B cell (primary cell): ENCODE measurements around the gene SASH1. TPM values are rescaled to one million over a fixed set of nuclear protein-coding genes. Genes with fewer than 3 reads are reported as not detected.

Experiments
- ATAC-seq: fragments of 200-7000 bp; cut with Tn5 transposase; one replicate; pipeline ENCODE4 v1.10.0; 2021; ENCODE audit warnings: low read depth, mild to moderate bottlenecking, moderate number of reproducible peaks, moderate library complexity
- CTCF ChIA-PET: fragments of 350-600 bp; sonication (Branson Sonifier 250); formaldehyde crosslinking; loops from one replicate; lab custom pipeline; 2021; ENCODE audit warnings: antibody characterized with exemption, inconsistent platforms; lab: Charles Lee
- POLR2A ChIA-PET: fragments of 350-600 bp; sonication (Branson Sonifier 250); formaldehyde crosslinking; loops from one replicate; lab custom pipeline; 2021; ENCODE audit warnings: antibody characterized with exemption; lab: Charles Lee
- DNase-seq: peaks from one replicate; pipeline ENCODE4 v3.0.0; 2013
- H2AFZ ChIP-seq: 2 replicates; pipeline ENCODE4 v1.6.1; 2012; ENCODE audit warnings: mild to moderate bottlenecking, low read depth, low read length; ENCODE audit not compliant: insufficient read depth, poor library complexity, severe bottlenecking
- H3K27ac ChIP-seq, 2 donors: 1 replicate in 1 of 2; 2 replicates in 1 of 2; pipeline ENCODE4 v1.5.1; 2012 to 2013; ENCODE audit warnings: low read length in 2 of 2, mild to moderate bottlenecking in 2 of 2, moderate library complexity in 1 of 2
- H3K27me3 ChIP-seq, 4 experiments: fragments of 200-600 bp in 1 of 4; sonication (generic) in 1 of 4; replicated peaks in 1 of 4; 1 replicate in 2 of 4; 2 replicates in 2 of 4; pipeline versions ENCODE4 v1.6.1 to v1.7.0; 2013 to 2016; ENCODE audit warnings: low read length in 3 of 4, mild to moderate bottlenecking in 2 of 4, mixed read lengths in 1 of 4, moderate library complexity in 1 of 4; ENCODE audit not compliant: insufficient read depth in 4 of 4, control insufficient read depth in 3 of 4; ENCODE audit errors: control extremely low read depth in 1 of 4
- H3K36me3 ChIP-seq, 2 experiments: replicated peaks in 1 of 2; 1 replicate in 1 of 2; 2 replicates in 1 of 2; pipeline versions ENCODE4 v1.6.1 to v1.7.1; 2013; ENCODE audit warnings: low read length in 1 of 2; ENCODE audit not compliant: insufficient read depth in 2 of 2, control insufficient read depth in 1 of 2; ENCODE audit errors: control extremely low read depth in 1 of 2, extremely low read depth in 1 of 2
- H3K4me1 ChIP-seq, 2 donors: fragments of 200-600 bp in 1 of 2; sonication (generic) in 1 of 2; 1 replicate in 1 of 2; 2 replicates in 1 of 2; pipeline versions ENCODE4 v1.5.1 to v1.6.1; 2013 to 2017; ENCODE audit warnings: low read length in 2 of 2; ENCODE audit not compliant: control insufficient read depth in 2 of 2, insufficient read depth in 2 of 2
- H3K4me2 ChIP-seq: replicated peaks from 2 replicates; pipeline ENCODE3; 2012; ENCODE audit warnings: mild to moderate bottlenecking, low read depth, low read length; ENCODE audit not compliant: poor library complexity, severe bottlenecking
- H3K4me3 ChIP-seq, 5 experiments: fragments of 200-600 bp in 1 of 5; sonication (generic) in 1 of 5; 1 replicate in 3 of 5; 2 replicates in 2 of 5; pipeline versions ENCODE4 v1.5.1 to v1.7.0; 2011 to 2016; ENCODE audit warnings: low read length in 4 of 5, mild to moderate bottlenecking in 4 of 5, low read depth in 2 of 5, control low read depth in 1 of 5, moderate library complexity in 1 of 5; ENCODE audit not compliant: insufficient read depth in 1 of 5; ENCODE audit errors: control extremely low read depth in 1 of 5, extremely low read depth in 1 of 5
- H3K79me2 ChIP-seq: fragments of 200-600 bp; sonication (generic); one replicate; pipeline ENCODE4 v1.6.0; 2016; ENCODE audit warnings: low read length; ENCODE audit not compliant: control insufficient read depth, insufficient read depth
- H3K9ac ChIP-seq: fragments of 200-600 bp; sonication (generic); 2 replicates; pipeline ENCODE4 v1.6.1; 2017; ENCODE audit warnings: mild to moderate bottlenecking, low read length, moderate library complexity
- H3K9me3 ChIP-seq, 3 donors: one replicate each; pipeline versions ENCODE4 v1.6.1 to v1.7.1; 2013; ENCODE audit warnings: low read length in 2 of 3; ENCODE audit not compliant: control insufficient read depth in 2 of 3, insufficient read depth in 1 of 3; ENCODE audit errors: control extremely low read depth in 1 of 3
- H4K20me1 ChIP-seq: 2 replicates; pipeline ENCODE4 v1.6.0; 2012; ENCODE audit warnings: mild to moderate bottlenecking, low read length; ENCODE audit not compliant: insufficient read depth, control insufficient read depth, poor library complexity, severe bottlenecking
- H3K27ac Mint-ChIP-seq: one replicate; pipeline ENCODE4 v1.8.0; 2021; ENCODE audit warnings: mixed read lengths
- H3K27me3 Mint-ChIP-seq: one replicate; pipeline ENCODE4 v1.8.0; 2021; ENCODE audit warnings: mixed read lengths
- H3K4me1 Mint-ChIP-seq: one replicate; pipeline ENCODE4 v1.8.0; 2021; ENCODE audit warnings: mixed read lengths
- H3K4me3 Mint-ChIP-seq: one replicate; pipeline ENCODE4 v1.8.0; 2021; ENCODE audit warnings: mixed read lengths
- H3K9me3 Mint-ChIP-seq: one replicate; pipeline ENCODE4 v1.8.0; 2022; ENCODE audit warnings: mixed read lengths; ENCODE audit not compliant: insufficient read depth
- CTCF ChIP-seq: fragments of 200-600 bp; IDR thresholded peaks from one replicate; pipeline ENCODE4 v1.8.0; 2022; ENCODE audit warnings: antibody characterized with exemption, mild to moderate bottlenecking
- EZH2 ChIP-seq: IDR thresholded peaks from 2 replicates; pipeline ENCODE4 v1.6.1; 2012; ENCODE audit warnings: borderline replicate concordance, low read depth, mild to moderate bottlenecking, moderate library complexity, low read length; ENCODE audit not compliant: insufficient read depth, poor library complexity, severe bottlenecking
- WGBS: methylation state at CpG from one replicate; pipeline ENCODE4 v1.1.5; 2013; ENCODE audit warnings: missing lambda C conversion rate; ENCODE audit not compliant: insufficient coverage; 5-methylcytosine and 5-hydroxymethylcytosine counted together
- intact Hi-C: fragments of 100-400 bp; cut with micrococcal nuclease; formaldehyde crosslinking; loops from one replicate; pipeline ENCODE4 v1.10.0; 2022
- polyA plus RNA-seq: library from polyadenylated mRNA; depleted of rRNA; stranded (reverse); fragments of >200 nt; gene quantifications from 2 replicates; pipeline ENCODE4 v1.2.3, GENCODE V29; 2012
- total RNA-seq, 2 donors: library from RNA; stranded (reverse); fragments of 120-200 nt in 1 of 2; gene quantifications; 1 replicate in 1 of 2; 2 replicates in 1 of 2; pipeline versions ENCODE4 v1.2.3 to v1.2.4, GENCODE V29; 2013 to 2022

The SASH1 gene
- total and polyA plus RNA-seq, 2 donors (not counting 1 experiment from before 2014, with no cell fraction given), result 0.01 to 0.07 TPM

DNA sequence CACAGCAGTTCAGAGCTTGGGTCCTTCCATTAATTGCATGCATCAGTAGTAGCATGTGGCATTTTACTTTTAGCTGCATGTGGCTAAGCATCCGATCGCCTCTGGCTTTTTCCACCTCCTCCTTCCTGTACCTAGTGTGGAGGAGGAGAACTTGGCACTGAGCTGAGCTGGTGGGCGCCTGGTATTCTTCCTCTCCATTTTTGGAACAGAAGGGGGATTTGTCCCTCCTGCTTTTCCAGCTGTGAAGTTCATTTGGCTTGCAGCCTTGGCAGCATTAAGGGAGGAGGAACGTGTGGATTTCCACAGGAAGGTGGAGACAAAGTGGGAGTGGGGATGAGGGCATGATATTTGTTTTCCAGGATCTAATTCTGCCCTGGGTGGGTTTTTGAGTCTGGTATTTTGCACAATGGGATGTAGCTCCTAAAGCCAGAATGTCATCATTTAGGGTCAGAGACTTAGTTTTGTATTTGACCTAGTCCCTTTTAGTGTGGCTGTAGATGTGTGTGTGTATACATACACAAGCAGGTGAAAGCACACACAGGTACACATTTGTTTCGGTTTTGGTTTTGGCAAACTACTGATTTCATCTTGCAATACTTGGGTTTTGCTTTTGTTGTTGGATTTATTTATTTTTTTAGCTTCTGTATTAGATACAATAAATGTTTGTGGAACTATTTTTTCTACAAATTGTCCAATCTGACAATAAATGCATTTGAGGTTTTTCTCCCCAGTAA lies 90.0 kb downstream of the SASH1 start:
- H3K4me3 Mint-ChIP-seq, result no peak overlapping the region
- intact Hi-C loops, result no loop called here
- Histone ChIP-seq H3K36me3 (no peaks in the 10 kb centered on the region), H3K4me1 (no peaks in the 10 kb centered on the region), H3K9ac (no peak overlapping the region), H3K27me3 (no peaks in the 10 kb centered on the region), H3K4me3 (no peak overlapping the region), H2AFZ (no peak overlapping the region), H4K20me1 (no peaks in the 10 kb centered on the region), H3K4me2 (no peak overlapping the region), H3K9me3 (peaks cover 0 to 2% (median 0%) of the 10 kb centered on the region in 3 donors), H3K27ac (no peak overlapping the region), H3K79me2 (no peaks in the 10 kb centered on the region)
- no peaks in the 10 kb centered on the region for H3K9me3 Mint-ChIP-seq
- CTCF ChIA-PET, result no interaction called here
- 68% methylated on average over 2 of the region's 5 CpGs for WGBS
- POLR2A ChIA-PET, result no interaction called here
- H3K27ac Mint-ChIP-seq, result no peak overlapping the region
- H3K4me1 Mint-ChIP-seq, result no peaks in the 10 kb centered on the region
- TF ChIP-seq CTCF (no peak), EZH2 (no peak)
- no peak for DNase-seq
- ATAC-seq, result no peak
- peaks cover 17% of the 10 kb centered on the region for H3K27me3 Mint-ChIP-seq

GRCh38 chr6:148435386-148435785 lies 92.7 kb downstream of the SASH1 start:
- DNase-seq, result no peak
- Histone ChIP-seq H3K27me3 (no peaks in the 10 kb centered on the region), H3K36me3 (no peaks in the 10 kb centered on the region), H3K9ac (no peak overlapping the region), H3K4me3 (no peak overlapping the region), H3K9me3 (peaks cover 0 to 2% (median 0%) of the 10 kb centered on the region in 3 donors), H4K20me1 (no peaks in the 10 kb centered on the region), H2AFZ (no peak overlapping the region), H3K79me2 (no peaks in the 10 kb centered on the region), H3K27ac (no peak overlapping the region), H3K4me2 (no peak overlapping the region), H3K4me1 (no peaks in the 10 kb centered on the region)
- WGBS, result 60% methylated on average over 1 of the region's 2 CpGs
- H3K27ac Mint-ChIP-seq, result no peak overlapping the region
- H3K27me3 Mint-ChIP-seq, result peaks cover 21% of the 10 kb centered on the region
- ChIA-PET CTCF (interaction anchor here (0.7 kb wide), 1 partner anchor 15 kb away, joined by 3 read pairs; no protein-coding TSS in a partner anchor), POLR2A (no interaction called here)
- no peak overlapping the region for H3K4me3 Mint-ChIP-seq
- intact Hi-C loops, result no loop called here
- H3K9me3 Mint-ChIP-seq, result no peaks in the 10 kb centered on the region
- ATAC-seq, result no peak
- TF ChIP-seq EZH2 (no peak), CTCF (no peak)
- H3K4me1 Mint-ChIP-seq, result no peaks in the 10 kb centered on the region
